Activated naive CD8-positive, alpha-beta T cell treated with anti-CD3 and anti-CD28 coated beads, Interleukin-2, amount 50 U/mL, for 16 hours (primary cell): ENCODE results near the gene EHMT1.

ENCODE experiments used
- DNase-seq: peaks from one replicate; pipeline ENCODE4 v3.0.0-alpha.2; 2020; ENCODE audit warnings: low read depth, low spot score

Gene EHMT1

GRCh38 chr9:137739371-137740309 is 120.8 kb downstream of the EHMT1 start:
- DNase-seq: no peak

- no peak for DNase-seq
Observed at GRCh38 chr9:137740312-137740711, 121.5 kb downstream of the EHMT1 start.

GRCh38 chr9:137741330-137741729 is 122.5 kb downstream of the EHMT1 start:
- no peak for DNase-seq

- no peak for DNase-seq
Observed at GRCh38 chr9:137742698-137743097, 123.9 kb downstream of the EHMT1 start.

GRCh38 chr9:137743695-137744094 is 124.9 kb downstream of the EHMT1 start:
- no peak for DNase-seq

- no peak for DNase-seq
Observed at GRCh38 chr9:137744632-137745183, 125.9 kb downstream of the EHMT1 start.

- DNase-seq: no peak
Observed at GRCh38 chr9:137745541-137745991, 126.8 kb downstream of the EHMT1 start.

GRCh38 chr9:137748311-137748710 is 129.5 kb downstream of the EHMT1 start:
- no peak for DNase-seq

- DNase-seq: no peak
Observed at GRCh38 chr9:137748741-137749140, 129.9 kb downstream of the EHMT1 start.

- no peak for DNase-seq
Observed at GRCh38 chr9:137749511-137749910, 130.7 kb downstream of the EHMT1 start.

GRCh38 chr9:137750007-137750406 is 131.2 kb downstream of the EHMT1 start:
- DNase-seq: no peak

- DNase-seq: no peak
Observed at GRCh38 chr9:137750566-137750965, 131.8 kb downstream of the EHMT1 start.

- no peak for DNase-seq
Observed at GRCh38 chr9:137751616-137752015, 132.8 kb downstream of the EHMT1 start.

- DNase-seq: no peak
Observed at GRCh38 chr9:137752426-137752825, 133.6 kb downstream of the EHMT1 start.

- DNase-seq: no peak
Observed at GRCh38 chr9:137753192-137753765, 134.5 kb downstream of the EHMT1 start.

GRCh38 chr9:137755261-137755927 is 136.6 kb downstream of the EHMT1 start:
- no peak for DNase-seq

- no peak for DNase-seq
Observed at GRCh38 chr9:137756045-137756744, 137.4 kb downstream of the EHMT1 start.

GRCh38 chr9:137757139-137757538 is 138.3 kb downstream of the EHMT1 start:
- no peak for DNase-seq

GRCh38 chr9:137757613-137758029 is 138.8 kb downstream of the EHMT1 start:
- no peak for DNase-seq

GRCh38 chr9:137758067-137758466 is 139.3 kb downstream of the EHMT1 start:
- DNase-seq: no peak

GRCh38 chr9:137759117-137759516 is 140.3 kb downstream of the EHMT1 start:
- DNase-seq: no peak
